Activated CD8-positive, alpha-beta T cell treated with anti-CD3 and anti-CD28 coated beads for 36 hours (primary cell): Measurements from ENCODE around the gene TMEFF2. TPM values are rescaled to one million over a fixed set of nuclear protein-coding genes. Genes with fewer than 3 reads are reported as not detected.

Experiments
- ATAC-seq: fragments of 200-7000 bp; cut with Tn5 transposase; one replicate; pipeline ENCODE4 v1.10.0; 2021; ENCODE audit warnings: mild to moderate bottlenecking, moderate library complexity
- CTCF ChIA-PET: fragments of 350-600 bp; sonication (Branson Sonifier 250); formaldehyde crosslinking; loops from one replicate; lab custom pipeline; 2021; ENCODE audit warnings: antibody characterized with exemption; lab: Charles Lee
- POLR2A ChIA-PET: fragments of 350-600 bp; sonication (Branson Sonifier 250); formaldehyde crosslinking; loops from one replicate; lab custom pipeline; 2021; ENCODE audit warnings: antibody characterized with exemption; lab: Charles Lee
- DNase-seq: peaks from one replicate; pipeline ENCODE4 v3.0.0-alpha.2; 2020
- H3K27ac Mint-ChIP-seq: one replicate; pipeline ENCODE4 v1.8.0; 2021; ENCODE audit warnings: mild to moderate bottlenecking, mixed read lengths
- H3K27me3 Mint-ChIP-seq: one replicate; pipeline ENCODE4 v1.8.0; 2021; ENCODE audit warnings: mixed read lengths
- H3K36me3 Mint-ChIP-seq: one replicate; pipeline ENCODE4 v1.8.0; 2021; ENCODE audit warnings: low read depth, mixed read lengths
- H3K4me1 Mint-ChIP-seq: one replicate; pipeline ENCODE4 v1.8.0; 2021; ENCODE audit warnings: low read depth, mixed read lengths
- H3K4me3 Mint-ChIP-seq: one replicate; pipeline ENCODE4 v1.8.0; 2021; ENCODE audit warnings: mild to moderate bottlenecking, moderate library complexity, mixed read lengths
- H3K9me3 Mint-ChIP-seq: one replicate; pipeline ENCODE4 v1.8.0; 2021; ENCODE audit warnings: mixed read lengths
- CTCF ChIP-seq: fragments of 200-600 bp; IDR thresholded peaks from one replicate; pipeline ENCODE4 v1.8.0; 2022; ENCODE audit warnings: antibody characterized with exemption, mild to moderate bottlenecking
- intact Hi-C: fragments of 100-400 bp; cut with micrococcal nuclease; formaldehyde crosslinking; loops from one replicate; pipeline ENCODE4 v1.10.0; 2022
- total RNA-seq, 2 experiments: library from RNA; stranded (reverse); gene quantifications; one replicate each; pipeline ENCODE4 v1.2.3, GENCODE V29; 2021

The TMEFF2 gene
- total RNA-seq, 2 experiments from 2014 or later: not detected

GRCh38 chr2:191979221-191979730 lies 215.5 kb downstream of the TMEFF2 start:
- Mint-ChIP-seq H3K27me3 (peaks cover 2% of the 10 kb centered on the region), H3K27ac (no peak overlapping the region), H3K36me3 (no peaks in the 10 kb centered on the region), H3K4me1 (no peaks in the 10 kb centered on the region), H3K4me3 (no peak overlapping the region), H3K9me3 (no peaks in the 10 kb centered on the region)
- ChIA-PET CTCF (no interaction called here), POLR2A (no interaction called here)
- ATAC-seq: no peak
- no peak for DNase-seq
- intact Hi-C loops: no loop called here
- TF ChIP-seq CTCF: no peak

- TF ChIP-seq CTCF: no peak
- no peaks in the 10 kb centered on the region for H3K4me1 Mint-ChIP-seq
These were observed 217.0 kb downstream of the TMEFF2 start for GRCh38 chr2:191977754-191978153.

GRCh38 chr2:191976436-191976835 lies 218.3 kb downstream of the TMEFF2 start:
- Mint-ChIP-seq H3K27me3 (peaks cover 5% of the 10 kb centered on the region), H3K9me3 (no peaks in the 10 kb centered on the region), H3K27ac (no peak overlapping the region), H3K36me3 (no peaks in the 10 kb centered on the region), H3K4me3 (no peak overlapping the region), H3K4me1 (no peaks in the 10 kb centered on the region)
- intact Hi-C loops: no loop called here
- POLR2A ChIA-PET: no interaction called here
- no peak for TF ChIP-seq CTCF
- CTCF ChIA-PET: no interaction called here
- DNase-seq (no peak), ATAC-seq (no peak)

More at GRCh38 chr2:191977754-191978153, 217.0 kb downstream of the TMEFF2 start:
- ChIA-PET CTCF (no interaction called here), POLR2A (no interaction called here)
- Mint-ChIP-seq H3K27me3 (peaks cover 2% of the 10 kb centered on the region), H3K27ac (no peak overlapping the region), H3K9me3 (no peaks in the 10 kb centered on the region), H3K4me3 (no peak overlapping the region), H3K36me3 (no peaks in the 10 kb centered on the region)
- intact Hi-C loops: no loop called here
- no peak for DNase-seq
- no peak for ATAC-seq

- intact Hi-C loops: no loop called here
- no peak for DNase-seq
- POLR2A ChIA-PET: no interaction called here
- CTCF ChIA-PET: no interaction called here
- no peak for ATAC-seq
- Mint-ChIP-seq H3K4me3 (no peak overlapping the region), H3K27me3 (peaks cover 5% of the 10 kb centered on the region), H3K9me3 (no peaks in the 10 kb centered on the region), H3K36me3 (no peaks in the 10 kb centered on the region), H3K4me1 (no peaks in the 10 kb centered on the region), H3K27ac (no peak overlapping the region)
- no peak for TF ChIP-seq CTCF
These were observed 220.1 kb downstream of the TMEFF2 start for GRCh38 chr2:191974676-191975075.

- ChIA-PET CTCF (no interaction called here), POLR2A (interaction anchor here (0.7 kb wide), 1 partner anchor 145 kb away, joined by 4 read pairs; no protein-coding TSS in a partner anchor)
- intact Hi-C loops: no loop called here
- no peak overlapping the region for H3K4me3 Mint-ChIP-seq
- H3K27me3 Mint-ChIP-seq: peaks cover 5% of the 10 kb centered on the region
- no peak for TF ChIP-seq CTCF
- no peak for ATAC-seq
- no peak overlapping the region for H3K27ac Mint-ChIP-seq
- no peak for DNase-seq
- H3K9me3 Mint-ChIP-seq: no peaks in the 10 kb centered on the region
- no peaks in the 10 kb centered on the region for H3K36me3 Mint-ChIP-seq
- H3K4me1 Mint-ChIP-seq: no peaks in the 10 kb centered on the region
These were observed 223.9 kb downstream of the TMEFF2 start for GRCh38 chr2:191970867-191971266.
